Measurements from ENCODE around the gene LRRC10B. TPM values are rescaled to one million over a fixed set of nuclear protein-coding genes. Genes with fewer than 3 reads are reported as not detected.

The LRRC10B gene
- polyA plus RNA-seq, 5 donors: 0.37 to 4.3 (median 2.3) TPM

DNA sequence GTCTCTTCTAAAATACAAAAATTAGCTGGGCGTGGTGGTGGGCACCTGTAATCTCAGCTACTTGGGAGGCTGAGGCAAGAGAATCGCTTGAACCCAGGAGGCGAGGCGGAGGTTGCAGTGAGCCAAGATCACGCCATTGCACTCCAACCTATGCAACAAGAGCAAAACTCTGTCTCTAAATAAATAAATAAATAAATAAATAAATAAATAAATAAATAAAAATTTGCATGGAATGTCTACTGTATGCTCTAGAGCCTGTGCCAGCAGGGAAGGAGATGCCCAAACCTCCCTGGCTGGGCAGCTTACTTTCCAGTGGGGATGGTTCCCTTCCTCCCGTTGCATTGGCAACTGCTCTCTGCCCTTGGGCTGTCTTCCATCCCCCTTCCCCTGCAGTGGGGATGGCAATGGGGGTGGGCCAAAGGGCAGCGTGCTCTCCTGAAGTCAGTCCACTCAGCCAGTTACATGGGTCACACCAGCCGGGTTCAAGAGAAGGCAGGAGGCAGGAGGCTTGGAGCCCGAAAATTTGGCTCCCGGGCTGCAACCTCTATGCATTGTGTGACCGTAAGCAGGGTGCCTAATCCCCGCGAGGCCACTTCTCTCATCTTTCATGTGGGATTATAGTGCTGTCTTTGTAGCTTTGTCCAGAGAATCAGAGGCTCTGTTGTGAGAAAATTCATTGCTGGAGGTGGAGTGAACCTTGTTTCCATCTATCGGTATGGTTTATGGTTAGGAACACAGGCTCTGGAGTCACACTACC, 1.4 kb upstream of the LRRC10B start:
- DNase-seq: no peak

DNA sequence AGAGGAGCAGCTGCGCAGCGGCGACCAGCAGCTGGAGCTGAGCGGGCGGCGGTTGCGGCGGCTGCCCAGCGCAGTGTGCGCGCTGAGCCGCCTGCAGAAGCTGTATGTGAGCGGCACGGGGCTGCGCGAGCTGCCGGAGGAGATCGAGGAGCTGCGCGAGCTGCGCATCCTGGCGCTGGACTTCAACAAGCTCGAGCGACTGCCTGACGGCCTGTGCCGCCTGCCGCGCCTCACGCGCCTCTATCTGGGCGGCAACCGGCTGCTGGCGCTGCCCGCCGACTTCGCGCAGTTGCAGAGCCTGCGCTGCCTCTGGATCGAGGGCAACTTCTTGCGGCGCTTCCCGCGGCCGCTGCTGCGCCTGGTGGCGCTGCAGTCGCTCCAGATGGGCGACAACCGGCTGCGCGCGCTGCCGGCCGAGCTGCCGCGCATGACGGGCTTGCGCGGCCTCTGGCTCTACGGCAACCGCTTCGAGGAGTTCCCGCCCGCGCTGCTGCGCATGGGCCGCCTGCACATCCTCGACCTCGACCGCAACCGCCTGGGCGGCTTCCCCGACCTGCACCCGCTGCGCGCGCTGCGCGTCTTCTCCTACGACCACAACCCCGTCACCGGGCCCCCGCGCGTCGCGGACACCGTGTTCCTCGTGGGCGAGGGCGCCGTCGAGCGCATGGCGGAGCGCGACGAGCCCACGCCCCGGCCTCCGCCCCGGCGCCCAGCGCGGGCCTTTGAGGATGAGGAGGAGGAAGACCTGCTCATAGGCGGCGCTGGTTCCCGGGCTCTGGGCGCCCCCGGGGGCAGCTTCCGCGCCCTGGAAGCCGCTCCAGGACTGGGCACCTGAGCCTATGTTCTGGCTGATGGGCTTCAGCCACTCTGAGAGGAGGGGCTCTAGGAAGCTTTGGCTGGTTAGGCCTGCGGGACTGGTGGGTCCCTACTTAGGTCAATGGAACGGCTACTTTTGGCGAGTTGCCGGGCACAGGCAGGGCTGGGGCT, 787 bp downstream of the LRRC10B start:
- DNase-seq: peak; percentile 74 to 78

DNA sequence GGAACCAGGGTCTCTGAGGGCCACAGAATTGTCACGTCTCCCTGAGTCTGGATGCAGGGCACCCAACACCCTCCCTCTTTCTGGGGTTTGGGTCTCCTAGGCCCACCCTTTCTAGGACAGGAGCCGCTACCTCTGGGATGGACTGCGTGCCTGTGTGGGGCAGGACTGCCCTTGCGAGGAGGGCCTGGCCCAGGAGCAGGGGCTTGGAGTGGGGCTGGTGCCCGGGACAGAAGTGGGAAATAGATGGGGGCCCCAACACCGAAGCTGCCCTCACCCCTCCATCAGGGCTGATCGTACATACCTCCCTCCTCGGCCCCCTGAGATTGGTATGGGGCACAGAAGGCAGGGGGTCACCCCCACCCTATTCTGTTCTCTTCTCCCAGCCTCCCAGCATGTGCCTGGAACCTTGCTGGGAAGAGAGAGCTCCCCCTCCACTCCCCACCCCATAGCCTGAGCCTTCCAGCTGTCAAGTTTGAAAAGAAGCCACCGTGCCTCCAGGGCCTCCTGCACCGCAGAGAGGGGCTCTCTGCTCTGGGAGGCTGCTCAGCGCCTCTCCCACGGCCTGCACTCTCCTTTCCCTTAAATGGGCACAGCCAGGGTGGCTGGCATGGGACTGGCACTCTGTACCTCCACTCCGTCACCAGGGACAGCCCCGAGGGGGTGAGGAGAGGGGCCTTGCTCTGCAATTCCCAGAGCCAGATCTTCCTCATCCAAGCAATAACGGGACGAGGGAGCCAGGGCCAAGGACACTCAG, 1.8 kb downstream of the LRRC10B start:
- no peak for DNase-seq

DNA sequence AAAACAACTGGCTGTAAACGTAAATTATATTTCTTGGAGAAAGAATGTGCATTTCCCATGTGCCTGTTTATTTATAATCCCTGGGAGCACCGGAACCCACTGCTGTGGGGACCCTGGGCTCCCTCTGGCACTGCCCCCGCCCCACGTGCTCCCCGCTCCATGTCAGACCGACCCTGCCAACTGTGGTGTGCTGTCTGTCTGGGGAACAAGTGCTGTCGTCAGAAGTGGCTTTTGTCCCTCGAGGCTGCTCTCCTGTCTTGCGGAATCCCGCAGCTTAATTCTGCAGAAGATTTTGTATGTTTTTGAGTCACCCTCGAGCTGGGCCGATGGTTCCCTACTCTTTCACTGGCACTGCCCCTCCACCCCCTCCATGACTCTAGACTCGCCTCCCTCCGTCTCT, 2.4 kb downstream of the LRRC10B start:
- no peak for DNase-seq

DNA sequence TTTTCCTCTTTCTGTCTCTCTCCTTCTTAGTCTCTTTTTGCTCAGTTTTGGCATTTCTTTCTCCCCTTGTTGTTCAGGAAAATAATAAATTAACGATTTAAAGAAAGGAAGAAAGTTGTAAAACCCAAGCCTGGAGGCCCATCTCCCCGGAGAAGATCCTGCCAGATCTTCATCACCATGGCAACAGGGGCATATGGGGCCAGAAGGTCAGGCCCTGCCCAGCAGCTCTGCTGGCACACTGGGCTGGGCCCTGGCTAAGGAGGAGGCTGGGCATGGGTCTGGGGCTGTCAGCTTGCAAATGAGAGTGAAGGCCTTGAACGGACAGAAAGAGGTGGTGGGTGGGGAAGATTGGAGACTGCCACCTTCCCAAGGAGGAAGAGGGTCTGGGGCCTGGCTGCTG, 2.8 kb downstream of the LRRC10B start:
- no peak for DNase-seq

DNA sequence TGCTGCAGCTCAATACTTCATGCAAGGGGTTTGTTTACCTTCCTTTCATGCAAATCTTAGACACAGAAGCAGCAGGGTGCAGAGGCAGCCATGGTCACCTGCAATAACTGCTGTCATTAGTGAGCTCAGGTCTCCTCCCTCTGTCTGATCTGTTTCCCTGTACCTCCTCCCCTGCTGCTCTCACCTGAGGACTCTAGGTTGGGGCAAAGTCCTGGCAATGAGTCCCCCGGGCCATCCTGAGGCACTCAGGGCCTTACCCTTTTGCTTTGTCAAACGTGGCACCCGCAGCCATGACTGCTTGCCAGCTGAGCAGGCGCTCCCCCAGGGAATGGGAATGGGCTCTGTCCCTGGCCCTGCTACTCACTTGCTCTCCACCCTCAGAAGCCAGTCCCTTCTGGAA, 3.9 kb downstream of the LRRC10B start:
- no peak for DNase-seq

DNA sequence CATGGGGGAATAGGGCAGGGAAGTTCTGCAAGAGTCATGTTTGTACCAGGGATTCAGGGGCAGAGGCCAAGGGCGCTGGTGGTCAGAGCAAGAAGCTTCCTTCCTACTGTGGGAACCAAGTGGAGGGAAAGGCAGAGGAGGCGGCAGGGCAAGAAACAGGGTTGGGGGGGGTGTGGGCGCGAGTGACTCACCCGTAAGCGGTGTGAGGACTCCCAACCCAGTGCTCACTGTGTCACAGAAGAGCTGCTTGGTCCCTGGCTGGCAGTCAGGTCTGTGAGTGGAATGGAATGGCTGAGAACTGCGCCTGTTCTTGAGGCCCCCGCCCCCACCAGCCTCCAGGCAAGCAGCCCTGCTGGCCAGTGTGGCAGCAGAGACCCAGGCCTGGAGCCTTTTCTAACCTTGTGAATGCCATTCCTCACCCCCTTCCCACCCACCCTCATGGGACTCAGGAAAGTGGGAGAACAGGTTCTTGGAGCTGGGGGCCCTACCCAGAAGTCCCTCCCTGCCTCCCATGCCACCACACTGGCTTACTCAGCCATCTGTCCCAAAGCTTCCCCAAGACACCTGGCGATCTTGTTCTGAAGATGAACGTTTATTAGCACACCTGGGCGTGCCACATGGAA, 4.7 kb downstream of the LRRC10B start:
- peak in 1 of 2 donors; percentile 44 for DNase-seq

DNA sequence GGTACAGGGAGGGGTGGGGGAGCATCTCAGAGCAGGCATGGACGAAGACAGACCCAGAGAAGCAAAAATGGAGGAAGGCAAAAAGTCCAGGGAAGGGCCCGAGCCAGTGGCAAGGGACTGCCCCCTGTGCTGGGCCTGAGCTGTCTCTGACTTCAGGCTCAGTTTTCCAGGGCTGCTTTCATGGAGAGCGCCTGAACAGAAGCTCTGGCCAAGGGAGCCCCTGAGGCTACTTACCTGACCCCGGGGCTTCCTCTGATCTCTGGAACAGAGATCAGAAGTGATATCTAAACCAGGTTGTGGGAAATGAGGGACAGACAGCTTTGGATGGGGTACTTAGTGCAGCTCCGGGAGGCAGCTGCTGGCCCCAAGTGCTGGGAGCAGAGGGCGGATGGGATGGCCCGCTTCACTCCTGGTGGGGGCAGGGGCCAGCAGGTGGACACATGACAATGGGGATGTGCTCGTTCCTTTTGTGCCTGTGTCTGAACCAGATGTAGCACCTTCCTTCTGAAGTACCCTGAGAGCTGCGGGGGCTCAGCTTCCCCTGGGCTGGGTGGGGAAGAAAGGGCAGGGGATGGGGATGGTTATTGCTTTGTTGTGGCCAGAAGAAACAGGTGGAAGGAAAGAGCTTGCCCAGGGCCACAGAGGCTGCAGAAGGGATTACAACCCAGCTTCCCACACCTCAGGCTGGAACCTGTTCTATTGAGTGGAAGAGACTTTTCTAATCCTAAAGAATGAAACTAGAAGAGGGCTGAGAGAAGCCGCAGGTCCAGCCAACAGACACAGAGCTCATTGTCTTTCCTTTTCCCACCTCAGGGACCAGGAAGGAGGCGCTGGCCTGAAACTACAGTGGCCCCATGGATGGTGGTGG, 5.7 kb downstream of the LRRC10B start:
- no peak for DNase-seq

DNA sequence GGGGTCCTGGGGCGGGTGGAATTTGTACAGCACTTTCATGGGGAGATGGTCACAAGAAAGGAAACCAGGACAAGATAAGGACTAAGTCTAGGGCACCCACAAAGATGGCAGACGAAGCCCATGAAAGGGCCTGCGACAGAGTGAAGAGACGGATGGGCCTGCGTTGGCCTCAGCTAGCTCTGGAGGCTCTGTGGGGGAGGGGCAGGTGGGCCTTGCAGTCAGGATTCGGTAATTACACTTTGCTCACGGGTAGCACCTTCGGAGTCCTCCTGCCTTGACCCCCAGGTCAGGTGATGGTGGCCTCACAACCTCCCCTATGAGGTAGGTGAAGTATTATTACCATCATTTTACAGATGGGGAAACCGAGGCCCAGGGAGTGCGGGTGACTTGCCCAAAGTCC, 7.1 kb downstream of the LRRC10B start:
- DNase-seq: no peak

DNA sequence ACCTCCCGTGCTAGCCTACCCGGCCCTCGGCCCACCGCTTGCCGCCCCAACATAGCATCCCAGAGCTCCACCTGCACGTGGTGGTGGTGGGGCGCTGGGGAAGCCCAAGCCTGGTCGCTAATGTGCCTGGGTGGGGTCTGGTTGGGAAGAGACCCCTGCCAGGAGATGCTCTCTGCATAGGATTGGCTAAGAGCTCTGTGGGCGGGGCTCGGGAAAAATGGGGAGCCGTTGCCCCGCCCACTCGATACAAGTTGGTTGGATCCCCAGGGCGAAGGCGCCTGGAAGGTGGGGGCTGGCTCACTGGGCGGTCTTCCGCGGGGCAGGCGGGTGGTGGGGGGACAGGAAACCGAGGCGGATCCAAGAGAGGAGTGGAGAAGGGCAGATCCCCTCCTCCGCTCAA, 7.6 kb downstream of the LRRC10B start:
- no peak for DNase-seq

DNA sequence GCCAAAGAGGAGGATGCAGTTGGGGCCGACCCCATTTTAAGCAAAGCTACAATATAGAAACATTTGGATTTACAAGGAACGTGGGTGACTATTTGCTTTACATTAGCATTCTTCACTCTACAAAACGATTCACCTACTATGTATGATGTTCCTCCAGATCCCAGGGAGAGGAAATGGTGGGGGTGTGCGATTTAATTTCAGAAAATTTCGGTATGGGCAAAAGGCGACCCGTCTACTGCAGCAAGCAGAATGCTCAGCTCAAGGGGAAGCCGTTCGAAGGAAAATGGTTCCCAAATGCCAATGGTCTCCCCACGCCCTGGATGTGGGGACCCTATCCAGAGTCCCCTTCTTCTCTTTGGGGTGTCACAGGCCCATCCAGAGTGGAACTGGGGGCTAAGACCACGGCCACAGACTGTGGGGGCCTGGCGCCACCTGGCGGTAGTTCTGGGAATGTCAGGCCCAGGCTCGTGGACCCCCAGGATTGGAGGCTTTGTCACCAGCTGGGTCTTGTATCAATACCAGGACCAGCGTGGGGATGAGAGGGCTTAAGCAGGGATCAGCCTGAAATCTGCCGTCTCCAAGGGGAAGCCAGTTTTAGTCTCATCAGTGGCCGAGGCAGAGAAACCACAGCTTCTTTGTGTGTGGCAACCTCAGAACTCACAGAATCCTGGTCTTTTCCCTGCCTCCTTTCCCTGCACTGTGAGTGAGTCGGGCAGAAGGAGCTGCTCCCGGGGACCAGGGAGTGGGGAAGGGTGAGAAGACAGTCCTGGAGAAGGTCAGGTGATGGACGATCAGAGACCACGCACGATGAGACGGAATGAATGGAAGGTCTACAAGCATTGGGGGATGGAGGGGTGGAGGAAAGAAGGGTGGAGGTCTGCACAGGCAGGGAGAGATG, 8.4 kb downstream of the LRRC10B start:
- DNase-seq: peak in 1 of 2 donors; percentile 46

DNA sequence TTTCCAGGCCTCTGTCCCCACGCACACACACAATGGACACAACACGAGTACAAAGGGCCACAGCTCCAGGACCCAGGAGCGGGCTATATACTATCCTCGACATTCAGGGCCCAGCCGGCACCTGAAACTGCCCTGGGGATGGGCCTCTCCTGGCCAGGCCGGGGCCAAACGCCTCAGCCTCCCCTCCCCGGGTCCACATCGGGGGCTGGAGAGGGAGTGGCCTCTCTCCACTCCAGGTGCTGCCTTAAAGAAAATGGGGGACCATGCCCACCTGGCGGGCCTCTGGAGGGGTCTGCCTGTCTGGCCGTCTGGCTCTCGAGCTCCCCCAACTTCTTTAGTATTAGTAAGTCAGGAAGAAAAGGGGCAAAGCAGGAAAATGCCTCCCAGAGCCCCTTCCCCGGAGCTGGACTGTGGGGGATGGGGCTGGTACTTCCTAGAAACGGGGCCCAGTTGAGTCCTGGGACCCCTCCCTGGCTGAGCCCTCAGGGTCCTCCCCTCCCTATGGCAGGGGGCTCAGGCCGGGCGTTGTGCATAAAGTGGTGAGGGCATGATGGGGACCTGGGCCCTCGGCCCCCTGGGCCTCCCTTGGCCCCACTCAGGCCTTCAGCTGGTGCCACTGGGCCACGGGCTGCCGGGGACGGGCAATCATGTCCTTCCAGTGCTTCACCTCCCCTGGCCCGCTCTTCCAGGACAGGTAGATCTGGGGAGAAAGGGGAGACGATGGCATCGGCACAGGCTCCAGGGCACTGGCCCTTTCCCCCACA, 9.7 kb downstream of the LRRC10B start:
- no peak for DNase-seq

DNA sequence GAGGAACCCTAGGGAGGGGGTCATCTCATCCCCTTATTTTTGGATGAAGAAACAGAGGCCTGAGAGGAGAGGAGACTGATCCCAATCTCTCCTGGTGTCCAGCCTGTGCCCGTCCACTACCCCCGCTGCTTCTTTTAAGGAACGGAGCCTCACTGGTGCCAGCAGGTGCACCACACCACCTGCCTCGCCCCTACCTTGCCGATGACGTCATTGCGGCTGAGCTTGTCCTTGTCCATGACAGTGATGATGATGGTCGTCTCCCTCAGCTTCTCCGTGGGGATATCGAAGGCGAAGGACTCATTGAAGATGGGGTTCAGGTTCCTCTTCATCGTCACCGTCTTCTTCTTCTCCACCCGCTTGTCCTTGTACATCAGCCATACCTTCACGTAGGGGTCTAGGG, 14.3 kb downstream of the LRRC10B start:
- DNase-seq: no peak

DNA sequence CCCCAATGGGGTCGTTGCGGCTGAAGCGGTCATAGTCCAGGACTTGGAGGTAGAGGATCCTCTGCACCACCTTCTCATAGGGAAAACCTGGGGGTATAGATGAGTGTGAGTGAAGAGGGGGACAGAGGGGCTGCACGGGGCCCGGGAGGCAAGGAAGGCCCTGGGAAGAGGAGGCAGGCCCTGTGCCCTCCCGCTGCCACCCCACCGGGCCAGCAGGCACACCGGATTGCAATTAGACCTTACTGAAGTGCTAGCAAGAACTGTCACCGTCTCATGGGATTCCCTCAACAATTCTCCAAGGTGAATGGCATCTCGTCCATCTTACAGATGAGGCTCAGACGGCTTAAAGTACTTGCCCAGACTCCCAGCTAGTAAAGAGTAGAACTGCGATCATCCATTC, 15.9 kb downstream of the LRRC10B start:
- no peak for DNase-seq

DNA sequence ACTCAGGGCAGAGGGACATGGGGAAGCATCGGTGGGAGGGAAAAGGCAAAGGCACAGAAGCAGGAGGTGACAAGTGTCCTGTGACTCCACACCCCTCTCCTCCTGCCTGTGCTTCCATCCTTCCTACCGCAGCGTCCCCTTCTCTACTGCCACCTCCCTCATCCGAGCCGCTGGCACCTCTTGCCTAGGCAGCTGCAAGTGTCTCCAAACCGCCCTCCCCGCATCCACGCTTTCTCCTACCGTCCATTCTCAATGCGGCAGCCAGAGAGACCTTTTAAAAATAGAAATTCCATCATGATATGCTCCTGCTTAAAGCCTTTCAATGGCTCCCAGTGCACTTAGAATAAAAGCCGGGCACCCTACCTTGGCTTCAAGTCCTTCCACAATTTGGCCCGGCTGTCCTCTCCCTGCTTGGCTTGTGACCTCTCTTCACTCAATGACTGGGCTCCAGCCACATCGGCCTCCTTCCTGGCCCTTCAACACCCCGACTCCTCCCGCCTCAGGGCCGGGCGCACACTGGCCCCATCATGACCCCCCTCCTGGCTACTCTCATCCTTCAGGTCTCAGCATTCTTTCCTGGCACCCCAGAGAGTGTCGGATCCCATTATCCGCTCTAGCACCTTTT, 16.5 kb downstream of the LRRC10B start:
- DNase-seq: no peak

DNA sequence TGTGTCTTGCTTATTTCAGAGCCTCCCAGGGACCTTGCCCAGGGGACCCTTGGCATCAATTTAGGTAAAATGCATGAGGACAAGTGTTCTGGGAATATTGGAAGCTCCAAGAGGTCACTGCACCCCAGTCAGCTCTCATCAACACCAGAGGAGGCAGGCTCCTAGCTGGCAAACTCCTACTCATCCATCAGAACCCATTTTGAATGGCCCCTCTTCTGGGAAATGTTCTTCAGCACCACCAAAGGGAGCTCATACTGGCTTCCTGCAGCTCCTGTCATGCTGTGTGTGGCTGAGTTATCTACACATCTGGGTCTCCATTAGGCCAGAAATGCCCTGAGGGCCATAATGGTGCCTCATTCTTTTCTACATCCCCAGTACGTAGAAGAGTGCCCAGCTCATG, 17.7 kb downstream of the LRRC10B start:
- DNase-seq: no peak

DNA sequence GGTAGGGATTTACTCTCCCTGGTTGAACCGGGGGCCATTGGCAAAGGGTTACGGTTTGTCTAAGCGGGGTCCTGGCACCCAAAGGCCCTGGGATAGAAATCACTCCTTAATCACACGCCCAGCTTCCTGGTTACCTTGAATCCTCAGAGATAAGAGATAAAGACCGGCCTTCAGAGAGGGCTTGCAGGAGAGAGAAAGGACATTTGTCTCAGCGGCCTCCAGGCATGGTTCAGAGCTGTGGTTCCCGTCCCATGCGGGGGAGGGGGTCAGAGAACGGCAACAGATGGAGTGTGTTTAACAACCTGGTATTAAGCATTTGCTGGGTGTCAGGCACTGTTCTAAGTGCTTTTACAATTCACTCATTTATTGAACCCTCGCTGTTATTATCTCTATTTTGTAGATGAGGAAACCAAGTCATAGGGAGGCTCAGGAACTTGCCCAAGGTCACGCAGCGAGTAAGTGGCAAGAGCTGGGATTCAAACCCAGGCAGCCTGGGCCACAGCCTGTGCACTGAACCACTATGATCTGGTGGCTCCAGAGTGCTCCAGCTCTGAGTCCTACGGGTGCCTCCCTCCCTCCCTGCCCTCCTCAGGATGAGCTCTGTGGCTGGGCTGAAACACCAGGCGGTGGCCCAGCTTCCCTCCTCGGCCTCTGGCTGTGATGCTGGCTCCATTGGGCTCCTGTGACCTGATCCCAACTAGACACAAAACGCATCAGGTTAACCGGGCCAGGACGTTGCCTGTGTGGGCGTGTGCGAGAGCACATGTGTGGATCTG, 18.6 kb downstream of the LRRC10B start:
- DNase-seq: no peak

DNA sequence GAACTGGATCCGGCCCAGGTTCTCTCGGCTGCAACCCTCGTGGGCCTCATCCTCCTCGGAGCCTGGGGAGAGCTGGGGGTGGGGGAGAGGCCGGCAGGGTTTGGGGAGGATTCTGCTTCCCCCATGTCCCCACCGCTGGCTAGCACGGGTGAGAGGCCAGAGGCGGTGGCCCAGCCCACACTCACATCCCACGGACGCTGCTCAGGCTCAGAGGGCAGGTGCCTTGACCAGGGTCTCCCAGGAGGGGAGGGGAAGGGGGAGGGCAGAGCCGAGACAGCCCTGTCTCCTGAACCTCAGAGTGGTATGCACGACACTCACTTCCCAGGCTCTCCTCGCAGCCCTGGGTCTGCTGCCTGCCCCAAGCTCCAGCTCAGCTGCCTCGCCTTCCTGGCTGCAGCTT, 19.6 kb downstream of the LRRC10B start:
- no peak for DNase-seq

Data from right lung (tissue), 5 donors.